ENCODE data around the gene ENTPD8.

DNA sequence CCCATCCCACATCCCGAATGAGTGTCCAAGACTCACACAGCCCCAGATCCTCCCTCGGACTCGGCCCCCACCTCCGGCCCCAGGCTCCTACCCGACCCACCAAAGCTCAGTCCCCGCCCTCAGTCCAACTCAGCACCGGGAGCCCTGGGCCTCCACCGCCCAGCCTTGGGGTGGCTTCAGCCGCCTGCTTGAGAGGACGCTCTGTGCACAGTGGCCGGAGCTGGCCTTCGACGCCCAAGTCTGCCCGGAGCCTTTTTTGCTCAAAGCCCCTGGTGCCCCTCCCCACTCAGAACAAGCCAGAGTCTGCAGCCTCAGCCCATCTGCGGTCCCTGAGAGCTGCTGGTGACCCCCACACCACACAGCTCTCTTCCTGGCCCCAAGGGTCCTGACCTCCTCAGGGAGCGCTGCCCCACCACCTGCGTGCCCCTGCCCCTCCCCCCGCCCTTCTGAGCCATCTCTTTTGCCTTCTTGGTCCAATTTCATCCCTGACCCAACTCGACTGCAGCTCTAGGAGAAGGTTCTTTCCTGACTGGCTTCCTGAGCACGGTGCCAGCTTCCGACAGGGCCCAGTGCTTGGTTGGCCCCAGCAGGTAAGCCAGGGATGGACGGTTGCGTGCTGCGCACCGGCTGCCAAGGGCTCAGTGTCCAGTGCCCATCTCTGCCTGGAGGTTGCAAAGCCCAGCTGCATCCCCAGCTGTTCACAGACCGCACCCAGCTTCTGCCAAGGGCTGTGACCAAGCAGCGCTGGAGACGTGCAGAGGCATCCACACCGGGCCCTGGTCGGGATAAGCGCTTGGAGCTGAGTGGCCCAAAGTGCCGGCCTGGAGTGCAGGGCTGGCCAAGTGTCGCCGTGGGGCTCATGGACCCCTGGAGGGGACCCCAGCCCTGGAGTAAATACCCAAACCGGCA lies 45.6 kb upstream of the ENTPD8 start:
- TF ChIP-seq, protein P1, sequence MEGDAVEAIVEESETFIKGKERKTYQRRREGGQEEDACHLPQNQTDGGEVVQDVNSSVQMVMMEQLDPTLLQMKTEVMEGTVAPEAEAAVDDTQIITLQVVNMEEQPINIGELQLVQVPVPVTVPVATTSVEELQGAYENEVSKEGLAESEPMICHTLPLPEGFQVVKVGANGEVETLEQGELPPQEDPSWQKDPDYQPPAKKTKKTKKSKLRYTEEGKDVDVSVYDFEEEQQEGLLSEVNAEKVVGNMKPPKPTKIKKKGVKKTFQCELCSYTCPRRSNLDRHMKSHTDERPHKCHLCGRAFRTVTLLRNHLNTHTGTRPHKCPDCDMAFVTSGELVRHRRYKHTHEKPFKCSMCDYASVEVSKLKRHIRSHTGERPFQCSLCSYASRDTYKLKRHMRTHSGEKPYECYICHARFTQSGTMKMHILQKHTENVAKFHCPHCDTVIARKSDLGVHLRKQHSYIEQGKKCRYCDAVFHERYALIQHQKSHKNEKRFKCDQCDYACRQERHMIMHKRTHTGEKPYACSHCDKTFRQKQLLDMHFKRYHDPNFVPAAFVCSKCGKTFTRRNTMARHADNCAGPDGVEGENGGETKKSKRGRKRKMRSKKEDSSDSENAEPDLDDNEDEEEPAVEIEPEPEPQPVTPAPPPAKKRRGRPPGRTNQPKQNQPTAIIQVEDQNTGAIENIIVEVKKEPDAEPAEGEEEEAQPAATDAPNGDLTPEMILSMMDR (IDR thresholded peaks at IDR 0.05), result no peak
- no peak for TF ChIP-seq POLR2A (IDR thresholded peaks at IDR 0.05)

Data from esophagus squamous epithelium (tissue), 4 donors.